HG02981 (cell line): ENCODE data around the gene BNIP5.

Source experiments
- ATAC-seq: cut with Tn5 transposase; IDR thresholded peaks from one replicate; pipeline ENCODE4 v1.9.1; 2021; ENCODE audit warnings: mild to moderate bottlenecking, moderate library complexity; ENCODE audit not compliant: unreplicated experiment

Gene BNIP5

GRCh38 chr6:36301085-36301658 is 35.5 kb downstream of the BNIP5 start:
- no peak for ATAC-seq

- ATAC-seq: no peak
Measured at GRCh38 chr6:36298027-36298426, 38.7 kb downstream of the BNIP5 start.

GRCh38 chr6:36297511-36297910 is 39.2 kb downstream of the BNIP5 start:
- no peak for ATAC-seq

- ATAC-seq: no peak
Measured at GRCh38 chr6:36297051-36297450, 39.6 kb downstream of the BNIP5 start.

- no peak for ATAC-seq
Measured at GRCh38 chr6:36296240-36296639, 40.4 kb downstream of the BNIP5 start.

GRCh38 chr6:36292170-36292569 is 44.5 kb downstream of the BNIP5 start:
- ATAC-seq: no peak

GRCh38 chr6:36290668-36291620 is 45.7 kb downstream of the BNIP5 start:
- ATAC-seq: no peak

- no peak for ATAC-seq
Measured at GRCh38 chr6:36289281-36289878, 47.3 kb downstream of the BNIP5 start.

GRCh38 chr6:36286858-36287257 is 49.8 kb downstream of the BNIP5 start:
- no peak for ATAC-seq

- ATAC-seq: no peak
Measured at GRCh38 chr6:36285797-36286196, 50.9 kb downstream of the BNIP5 start.

GRCh38 chr6:36285187-36285671 is 51.5 kb downstream of the BNIP5 start:
- ATAC-seq: no peak

GRCh38 chr6:36284359-36284758 is 52.3 kb downstream of the BNIP5 start:
- ATAC-seq: no peak

GRCh38 chr6:36283608-36284007 is 53.1 kb downstream of the BNIP5 start:
- no peak for ATAC-seq

GRCh38 chr6:36280983-36281382 is 55.7 kb downstream of the BNIP5 start:
- no peak for ATAC-seq

GRCh38 chr6:36280467-36280866 is 56.2 kb downstream of the BNIP5 start:
- no peak for ATAC-seq

GRCh38 chr6:36277946-36278470 is 58.7 kb downstream of the BNIP5 start:
- ATAC-seq: no peak

- ATAC-seq: no peak
Measured at GRCh38 chr6:36276581-36277536, 59.8 kb downstream of the BNIP5 start.

GRCh38 chr6:36273802-36274514 is 62.7 kb downstream of the BNIP5 start:
- ATAC-seq: no peak

GRCh38 chr6:36273067-36273466 is 63.6 kb downstream of the BNIP5 start:
- no peak for ATAC-seq

- ATAC-seq: no peak
Measured at GRCh38 chr6:36272234-36272633, 64.5 kb downstream of the BNIP5 start.
